K562 (cell line): ENCODE measurements around the gene SLC49A4. TPM values are rescaled to one million over a fixed set of nuclear protein-coding genes. Genes with fewer than 3 reads are reported as not detected.

Experiments used
- ATAC-seq: fragments of 200-7000 bp; cut with Tn5 transposase; 3 replicates; pipeline ENCODE4 v1.9.1; 2020; ENCODE audit warnings: moderate library complexity
- BruUV-seq: library from RNA; stranded (reverse); fragments of 400-500 nt; replicated peaks from 2 replicates; lab custom pipeline; 2021; lab: Mats Ljungman, UMichigan
- CTCF ChIA-PET: fragments of 300-600 bp; formaldehyde crosslinking; extraction: SDS; loops from one replicate; lab custom pipeline; 2021; ENCODE audit warnings: low intra/inter-chr PET ratio; lab: Yijun Ruan, JAX
- POLR2A ChIA-PET: fragments of 300-600, 350-650 bp; sonication (Branson Sonifier 250); formaldehyde crosslinking; extraction: SDS; loops from one replicate; lab custom pipeline; 2021; ENCODE audit warnings: antibody characterized with exemption, inconsistent platforms; lab: Yijun Ruan, JAX
- DNase-seq, 4 experiments: peaks; one replicate each; pipeline versions ENCODE4 v3.0.0 to v3.0.0-alpha.2; 2011 to 2018; ENCODE audit warnings: low spot score in 3 of 4, mixed read lengths in 3 of 4; ENCODE audit errors: extremely low read depth in 1 of 4
- FAIRE-seq: peaks from 2 replicates; lab custom pipeline; 2011; peaks lifted over from hg19 to GRCh38; lab: Jason Lieb, UNC
- H2AFZ ChIP-seq: 2 replicates; pipeline ENCODE4 v1.6.0; 2011; ENCODE audit warnings: low read depth, low read length, control low read depth, inconsistent platforms
- H3K27ac ChIP-seq: fragments of 200-600 bp; 3 replicates; pipeline ENCODE4 v1.8.0; 2011; ENCODE audit warnings: low read depth, mild to moderate bottlenecking, control low read depth, inconsistent platforms, low read length, moderate library complexity, mixed read lengths; ENCODE audit errors: extremely low read depth
- H3K27me3 ChIP-seq, 2 experiments: fragments of 300-600 bp in 1 of 2; 2 replicates in 1 of 2; 3 replicates in 1 of 2; pipeline versions ENCODE4 v1.6.0 to v1.8.0; 2011; ENCODE audit warnings: inconsistent platforms in 2 of 2, low read length in 2 of 2, mild to moderate bottlenecking in 1 of 2, mixed read lengths in 1 of 2, moderate library complexity in 1 of 2; ENCODE audit not compliant: control insufficient read depth in 2 of 2, insufficient read depth in 2 of 2
- H3K36me3 ChIP-seq: fragments of 300-600 bp; 3 replicates; pipeline ENCODE4 v1.8.0; 2011; ENCODE audit warnings: mild to moderate bottlenecking, low read length, inconsistent platforms; ENCODE audit not compliant: control insufficient read depth, insufficient read depth
- H3K4me1 ChIP-seq, 2 experiments: fragments of 200-600 bp in 1 of 2; replicated peaks in 1 of 2; 2 replicates in 1 of 2; 3 replicates in 1 of 2; pipeline versions ENCODE4 v1.5.1 to v1.8.0; 2011; ENCODE audit warnings: inconsistent platforms in 2 of 2, low read length in 2 of 2, mild to moderate bottlenecking in 1 of 2, mixed read lengths in 1 of 2, moderate library complexity in 1 of 2; ENCODE audit not compliant: control insufficient read depth in 2 of 2, insufficient read depth in 2 of 2
- H3K4me2 ChIP-seq: 2 replicates; pipeline ENCODE4 v1.6.1; 2011; ENCODE audit warnings: low read length, control low read depth, inconsistent platforms, mixed read lengths; ENCODE audit not compliant: insufficient read depth
- H3K4me3 ChIP-seq: fragments of 200-600 bp; sonication (generic), shearing (Covaris generic); 2 replicates; pipeline ENCODE4 v1.5.1; 2016; ENCODE audit warnings: control low read depth, inconsistent platforms
- H3K79me2 ChIP-seq: fragments of 200-600 bp; 3 replicates; pipeline ENCODE4 v1.8.0; 2011; ENCODE audit warnings: low read length, inconsistent platforms; ENCODE audit not compliant: control insufficient read depth, insufficient read depth
- H3K9ac ChIP-seq, 2 experiments: 2 replicates each; pipeline versions ENCODE4 v1.6.0 to v1.6.1; 2011; ENCODE audit warnings: low read depth in 2 of 2, low read length in 2 of 2, control low read depth in 1 of 2, inconsistent platforms in 1 of 2, mild to moderate bottlenecking in 1 of 2, mixed read lengths in 1 of 2; ENCODE audit not compliant: insufficient read depth in 1 of 2
- H3K9me1 ChIP-seq: one replicate; pipeline ENCODE4 v1.6.0; 2011; ENCODE audit warnings: inconsistent platforms, mild to moderate bottlenecking, low read length, moderate library complexity; ENCODE audit not compliant: control insufficient read depth, insufficient read depth
- H3K9me3 ChIP-seq: replicated peaks from 2 replicates; pipeline ENCODE4 v1.5.1; 2011; ENCODE audit warnings: low read depth, low read length, inconsistent platforms; ENCODE audit not compliant: control insufficient read depth, insufficient read depth
- H4K20me1 ChIP-seq: replicated peaks from 2 replicates; pipeline ENCODE4 v1.6.1; 2011; ENCODE audit warnings: low read length, inconsistent platforms, mixed read lengths; ENCODE audit not compliant: control insufficient read depth, insufficient read depth
- CCNT2 ChIP-seq: IDR thresholded peaks from 2 replicates; pipeline ENCODE4 v1.6.1; 2011; ENCODE audit warnings: borderline replicate concordance, low read depth, mild to moderate bottlenecking, moderate library complexity, mixed read lengths, low read length; ENCODE audit not compliant: insufficient read length; ENCODE audit errors: extremely low read depth
- HOXB6 ChIP-seq: fragments of 250-450 bp; sonication (Bioruptor Pico); IDR thresholded peaks from 2 replicates; pipeline ENCODE4 v1.5.1; 2022; ENCODE audit warnings: mild to moderate bottlenecking, borderline replicate concordance
- ILK ChIP-seq: fragments of 450-650 bp; IDR thresholded peaks from 2 replicates; pipeline ENCODE4 v1.6.1; 2016; ENCODE audit warnings: missing genetic modification characterization, low read depth, mild to moderate bottlenecking, missing compliant biosample characterization, moderate library complexity, borderline replicate concordance
- PRMT5 ChIP-seq: sonication (generic); formaldehyde crosslinking; IDR thresholded peaks from 2 replicates; pipeline ENCODE4 v1.5.0; 2020; ENCODE audit warnings: missing genetic modification reagents
- TAF1 ChIP-seq: IDR thresholded peaks from 2 replicates; pipeline ENCODE4 v1.6.1; 2011; ENCODE audit warnings: mild to moderate bottlenecking, low read length, moderate library complexity; ENCODE audit not compliant: insufficient read depth, control insufficient read depth, severe bottlenecking; ENCODE audit errors: extremely low read depth
- TAF9B ChIP-seq: fragments of 450-650 bp; IDR thresholded peaks from 2 replicates; pipeline ENCODE4 v1.6.1; 2018; ENCODE audit warnings: mild to moderate bottlenecking; ENCODE audit not compliant: partially characterized antibody
- TOE1 ChIP-seq, 2 experiments: fragments of 450-650 bp in 1 of 2; sonication (generic) in 1 of 2; formaldehyde crosslinking in 1 of 2; IDR thresholded peaks; 2 replicates each; pipeline versions ENCODE4 v1.7.1 to v1.8.0; 2016 to 2022; ENCODE audit warnings: borderline replicate concordance in 2 of 2, mild to moderate bottlenecking in 2 of 2, antibody characterized with exemption in 1 of 2, inconsistent platforms in 1 of 2, low read depth in 1 of 2, missing genetic modification reagents in 1 of 2, moderate library complexity in 1 of 2
- TSC22D4 ChIP-seq: fragments of 450-650 bp; IDR thresholded peaks from 2 replicates; pipeline ENCODE4 v1.6.1; 2016; ENCODE audit warnings: missing genetic modification characterization, missing biosample characterization, control low read depth
- ZNF41 ChIP-seq: fragments of 250-450 bp; sonication (Bioruptor Pico); conservative IDR thresholded peaks from 2 replicates; pipeline ENCODE4 v1.4.0; 2020; ENCODE audit warnings: mild to moderate bottlenecking
- WGBS: fragments of 100-300 bp; shearing (Covaris generic); methylation state at CpG from one replicate; pipeline ENCODE4 v1.1.6; 2016; ENCODE audit warnings: low coverage, mixed read lengths; ENCODE audit not compliant: insufficient coverage; ENCODE audit errors: missing lambda C conversion rate; 5-methylcytosine and 5-hydroxymethylcytosine counted together
- in situ Hi-C: fragments of 300-500 bp; cut with MboI; formaldehyde crosslinking; loops from 4 replicates; pipeline ENCODE4 v1.15.0; 2018; ENCODE audit warnings: inconsistent platforms, mixed read lengths
- intact Hi-C: fragments of 100-400 bp; cut with micrococcal nuclease; formaldehyde crosslinking; loops from 2 replicates; pipeline ENCODE4 v1.14.2; 2022
- polyA plus RNA-seq, 8 experiments: library from polyadenylated mRNA; depleted of rRNA in 4 of 8; stranded (reverse) in 5 of 8; unstranded in 3 of 8; fragments of >200 nt; fragmentation: Nextera tagmentation in 2 of 8; fragmentation: Illumina TruSeq in 1 of 8; extraction: Ambion mirVana in 2 of 8; extraction: Trizol in 1 of 8; gene quantifications; 2 replicates each; pipeline versions ENCODE4 v1.2.1 to v1.2.3, GENCODE V29; 2011 to 2014; ENCODE audit warnings: inconsistent platforms in 1 of 8, missing spikeins in 1 of 8
- total RNA-seq, 7 experiments: library from RNA; depleted of rRNA in 6 of 7; stranded (reverse); fragments of >200 nt in 6 of 7; fragmentation: Illumina TruSeq in 2 of 7; extraction: Trizol in 2 of 7; gene quantifications; 2 replicates each; pipeline versions ENCODE4 v1.2.1 to v1.2.3, GENCODE V29; 2011 to 2021; ENCODE audit warnings: low replicate concordance in 1 of 7

Gene SLC49A4
- total and polyA plus RNA-seq, 9 of the 15 experiments (the other 6 are each of a cell fraction or from before 2014, with no cell fraction given): 0.15 to 1.3 (median 0.83) TPM

- TF ChIP-seq ZNF41 (CRISPR knock-in tag) (no peak), TOE1 (IDR thresholded peaks at IDR 0.05; ENCODE audit: borderline replicate concordance) (no peak), TOE1 (CRISPR knock-in tag; IDR thresholded peaks at IDR 0.05; ENCODE audit: borderline replicate concordance, low read depth) (no peak), TAF1 (no peak), TAF9B (no peak), TSC22D4 (tag) (no peak), CCNT2 (no peak), ILK (tag) (no peak)
- TF ChIP-seq, all 486 proteins: peak for 0
Measured at GRCh38 chr3:122787872-122788271, 7.0 kb upstream of the SLC49A4 start (continued).

GRCh38 chr3:122789585-122790273 lies 5.1 kb upstream of the SLC49A4 start:
- intact Hi-C loops (no loop called here), in situ Hi-C loops (no loop called here)
- Histone ChIP-seq H3K27ac (no peak overlapping the region), H3K4me1 (peaks cover 0 to 9% of the 10 kb centered on the region in 2 experiments; a peak in 4 of 5 replicates), H3K4me3 (no peak overlapping the region), H3K9ac (no peak overlapping the region), H3K4me2 (no peak overlapping the region), H3K36me3 (no peaks in the 10 kb centered on the region), H2AFZ (no peak overlapping the region), H4K20me1 (no peaks in the 10 kb centered on the region), H3K9me1 (no peaks in the 10 kb centered on the region), H3K79me2 (peaks cover 5% of the 10 kb centered on the region; the same call in 1 of the 3 replicates), H3K9me3 (no peaks in the 10 kb centered on the region), H3K27me3 (no peaks in the 10 kb centered on the region)
- BruUV-seq: no TSS peak
- 67% methylated on average over 8 of the region's 11 CpGs for WGBS
- FAIRE-seq: no peak
- POLR2A ChIA-PET: interaction anchor here (0.7 kb wide), 1 partner anchor 77 kb away, joined by 3 read pairs; no protein-coding TSS in a partner anchor
- DNase-seq: no peak
- CTCF ChIA-PET: interaction anchor here (0.6 kb wide), 1 partner anchor 116 kb away, joined by 3 read pairs; no protein-coding TSS in a partner anchor
- no peak for ATAC-seq
- no peak for TF ChIP-seq PRMT5
- no peak for TF ChIP-seq HOXB6 (CRISPR knock-in tag)
